H1 (cell line): ENCODE results near the gene TMEM121B. TPM values are rescaled to one million over a fixed set of nuclear protein-coding genes. Genes with fewer than 3 reads are reported as not detected.

ENCODE experiments used
- CTBP2 ChIP-seq: IDR thresholded peaks from 2 replicates; pipeline ENCODE4 v1.7.0; 2011; ENCODE audit warnings: borderline replicate concordance, mild to moderate bottlenecking, moderate library complexity, mixed read lengths, low read length; ENCODE audit not compliant: insufficient read depth, insufficient read length
- HDAC6 ChIP-seq: IDR thresholded peaks from one replicate; pipeline ENCODE4 v1.7.1; 2012; ENCODE audit warnings: low read depth, mild to moderate bottlenecking, inconsistent platforms, low read length, moderate library complexity
- KDM5A ChIP-seq: fragments of 200-600 bp; IDR thresholded peaks from 2 replicates; pipeline ENCODE4 v1.7.1; 2012; ENCODE audit warnings: mild to moderate bottlenecking, low read length, inconsistent platforms, mixed read lengths
- TAF7 ChIP-seq: optimal IDR thresholded peaks from 2 replicates; pipeline ENCODE3; 2011; ENCODE audit warnings: low read depth, mild to moderate bottlenecking, inconsistent platforms, low read length, moderate library complexity, borderline replicate concordance
- polyA plus RNA-seq, 7 experiments: library from polyadenylated mRNA; depleted of rRNA in 3 of 7; stranded (reverse) in 5 of 7; unstranded in 2 of 7; fragments of >200 nt in 5 of 7; fragments of 200-250 nt in 2 of 7; gene quantifications; 1 replicate in 5 of 7; 2 replicates in 1 of 7; 4 replicates in 1 of 7; pipeline versions ENCODE4 v1.2.1 to v1.2.3, GENCODE V29; 2011 to 2013; ENCODE audit warnings: missing spikeins in 2 of 7, mixed read lengths in 2 of 7
- total RNA-seq: library from RNA; stranded (reverse); fragmentation: NEBNext Ultra II Directional; extraction: Animal tissue kit (Norgen Biotek cat#: 25700); gene quantifications from 2 replicates; pipeline ENCODE4 v1.2.1, GENCODE V29; 2021
- TF ChIP-seq, protein P1 (sequence below): fragments of 300-600 bp; sonication (generic); IDR thresholded peaks from 2 replicates; pipeline ENCODE4 v1.7.1; 2012; ENCODE audit warnings: low read length, moderate library complexity, mild to moderate bottlenecking, inconsistent platforms; ENCODE audit not compliant: insufficient replicate concordance

The TMEM121B gene
- total and polyA plus RNA-seq, 2 of the 8 experiments (the other 6 are each of a cell fraction or from before 2014, with no cell fraction given) = 4.3 to 6.9 TPM

DNA sequence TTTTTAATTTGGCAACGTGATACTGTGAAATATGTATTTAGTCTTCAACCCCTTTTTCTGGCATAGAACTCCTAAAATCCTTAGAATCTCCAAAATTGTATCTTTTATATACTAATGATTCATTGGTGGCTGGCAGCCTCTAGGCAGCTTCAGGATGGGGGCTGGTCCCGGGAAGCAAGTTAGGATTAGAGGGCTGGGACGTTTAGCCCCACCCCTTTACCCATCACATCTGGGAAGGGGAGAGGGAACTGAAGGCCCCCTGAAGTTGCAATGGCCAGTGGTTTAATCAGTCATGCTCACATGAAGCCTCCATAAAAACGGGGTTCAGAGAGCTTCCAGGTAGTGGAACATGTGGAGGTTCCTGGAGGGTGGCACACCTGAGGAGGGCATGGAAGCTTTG lies 29.3 kb downstream of the TMEM121B start (continued):
- TF ChIP-seq, protein P1, sequence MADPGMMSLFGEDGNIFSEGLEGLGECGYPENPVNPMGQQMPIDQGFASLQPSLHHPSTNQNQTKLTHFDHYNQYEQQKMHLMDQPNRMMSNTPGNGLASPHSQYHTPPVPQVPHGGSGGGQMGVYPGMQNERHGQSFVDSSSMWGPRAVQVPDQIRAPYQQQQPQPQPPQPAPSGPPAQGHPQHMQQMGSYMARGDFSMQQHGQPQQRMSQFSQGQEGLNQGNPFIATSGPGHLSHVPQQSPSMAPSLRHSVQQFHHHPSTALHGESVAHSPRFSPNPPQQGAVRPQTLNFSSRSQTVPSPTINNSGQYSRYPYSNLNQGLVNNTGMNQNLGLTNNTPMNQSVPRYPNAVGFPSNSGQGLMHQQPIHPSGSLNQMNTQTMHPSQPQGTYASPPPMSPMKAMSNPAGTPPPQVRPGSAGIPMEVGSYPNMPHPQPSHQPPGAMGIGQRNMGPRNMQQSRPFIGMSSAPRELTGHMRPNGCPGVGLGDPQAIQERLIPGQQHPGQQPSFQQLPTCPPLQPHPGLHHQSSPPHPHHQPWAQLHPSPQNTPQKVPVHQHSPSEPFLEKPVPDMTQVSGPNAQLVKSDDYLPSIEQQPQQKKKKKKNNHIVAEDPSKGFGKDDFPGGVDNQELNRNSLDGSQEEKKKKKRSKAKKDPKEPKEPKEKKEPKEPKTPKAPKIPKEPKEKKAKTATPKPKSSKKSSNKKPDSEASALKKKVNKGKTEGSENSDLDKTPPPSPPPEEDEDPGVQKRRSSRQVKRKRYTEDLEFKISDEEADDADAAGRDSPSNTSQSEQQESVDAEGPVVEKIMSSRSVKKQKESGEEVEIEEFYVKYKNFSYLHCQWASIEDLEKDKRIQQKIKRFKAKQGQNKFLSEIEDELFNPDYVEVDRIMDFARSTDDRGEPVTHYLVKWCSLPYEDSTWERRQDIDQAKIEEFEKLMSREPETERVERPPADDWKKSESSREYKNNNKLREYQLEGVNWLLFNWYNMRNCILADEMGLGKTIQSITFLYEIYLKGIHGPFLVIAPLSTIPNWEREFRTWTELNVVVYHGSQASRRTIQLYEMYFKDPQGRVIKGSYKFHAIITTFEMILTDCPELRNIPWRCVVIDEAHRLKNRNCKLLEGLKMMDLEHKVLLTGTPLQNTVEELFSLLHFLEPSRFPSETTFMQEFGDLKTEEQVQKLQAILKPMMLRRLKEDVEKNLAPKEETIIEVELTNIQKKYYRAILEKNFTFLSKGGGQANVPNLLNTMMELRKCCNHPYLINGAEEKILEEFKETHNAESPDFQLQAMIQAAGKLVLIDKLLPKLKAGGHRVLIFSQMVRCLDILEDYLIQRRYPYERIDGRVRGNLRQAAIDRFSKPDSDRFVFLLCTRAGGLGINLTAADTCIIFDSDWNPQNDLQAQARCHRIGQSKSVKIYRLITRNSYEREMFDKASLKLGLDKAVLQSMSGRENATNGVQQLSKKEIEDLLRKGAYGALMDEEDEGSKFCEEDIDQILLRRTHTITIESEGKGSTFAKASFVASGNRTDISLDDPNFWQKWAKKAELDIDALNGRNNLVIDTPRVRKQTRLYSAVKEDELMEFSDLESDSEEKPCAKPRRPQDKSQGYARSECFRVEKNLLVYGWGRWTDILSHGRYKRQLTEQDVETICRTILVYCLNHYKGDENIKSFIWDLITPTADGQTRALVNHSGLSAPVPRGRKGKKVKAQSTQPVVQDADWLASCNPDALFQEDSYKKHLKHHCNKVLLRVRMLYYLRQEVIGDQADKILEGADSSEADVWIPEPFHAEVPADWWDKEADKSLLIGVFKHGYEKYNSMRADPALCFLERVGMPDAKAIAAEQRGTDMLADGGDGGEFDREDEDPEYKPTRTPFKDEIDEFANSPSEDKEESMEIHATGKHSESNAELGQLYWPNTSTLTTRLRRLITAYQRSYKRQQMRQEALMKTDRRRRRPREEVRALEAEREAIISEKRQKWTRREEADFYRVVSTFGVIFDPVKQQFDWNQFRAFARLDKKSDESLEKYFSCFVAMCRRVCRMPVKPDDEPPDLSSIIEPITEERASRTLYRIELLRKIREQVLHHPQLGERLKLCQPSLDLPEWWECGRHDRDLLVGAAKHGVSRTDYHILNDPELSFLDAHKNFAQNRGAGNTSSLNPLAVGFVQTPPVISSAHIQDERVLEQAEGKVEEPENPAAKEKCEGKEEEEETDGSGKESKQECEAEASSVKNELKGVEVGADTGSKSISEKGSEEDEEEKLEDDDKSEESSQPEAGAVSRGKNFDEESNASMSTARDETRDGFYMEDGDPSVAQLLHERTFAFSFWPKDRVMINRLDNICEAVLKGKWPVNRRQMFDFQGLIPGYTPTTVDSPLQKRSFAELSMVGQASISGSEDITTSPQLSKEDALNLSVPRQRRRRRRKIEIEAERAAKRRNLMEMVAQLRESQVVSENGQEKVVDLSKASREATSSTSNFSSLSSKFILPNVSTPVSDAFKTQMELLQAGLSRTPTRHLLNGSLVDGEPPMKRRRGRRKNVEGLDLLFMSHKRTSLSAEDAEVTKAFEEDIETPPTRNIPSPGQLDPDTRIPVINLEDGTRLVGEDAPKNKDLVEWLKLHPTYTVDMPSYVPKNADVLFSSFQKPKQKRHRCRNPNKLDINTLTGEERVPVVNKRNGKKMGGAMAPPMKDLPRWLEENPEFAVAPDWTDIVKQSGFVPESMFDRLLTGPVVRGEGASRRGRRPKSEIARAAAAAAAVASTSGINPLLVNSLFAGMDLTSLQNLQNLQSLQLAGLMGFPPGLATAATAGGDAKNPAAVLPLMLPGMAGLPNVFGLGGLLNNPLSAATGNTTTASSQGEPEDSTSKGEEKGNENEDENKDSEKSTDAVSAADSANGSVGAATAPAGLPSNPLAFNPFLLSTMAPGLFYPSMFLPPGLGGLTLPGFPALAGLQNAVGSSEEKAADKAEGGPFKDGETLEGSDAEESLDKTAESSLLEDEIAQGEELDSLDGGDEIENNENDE = no peak
- TF ChIP-seq CTBP2 = no peak
- TF ChIP-seq HDAC6 = no peak
- no peak for TF ChIP-seq TAF7
- no peak for TF ChIP-seq KDM5A
- TF ChIP-seq, all 59 proteins: peak for 0
